CD4-positive, alpha-beta memory T cell (primary cell): Measurements from ENCODE around the gene FAM168B. TPM values are rescaled to one million over a fixed set of nuclear protein-coding genes. Genes with fewer than 3 reads are reported as not detected.

Experiments
- CTCF ChIA-PET: fragments of 350-600 bp; sonication (Branson Sonifier 250); formaldehyde crosslinking; loops from one replicate; lab custom pipeline; 2021; ENCODE audit warnings: inconsistent platforms; ENCODE audit not compliant: partially characterized antibody; lab: Charles Lee
- POLR2A ChIA-PET: fragments of 350-600 bp; sonication (Branson Sonifier 250); formaldehyde crosslinking; loops from one replicate; lab custom pipeline; 2021; ENCODE audit not compliant: partially characterized antibody; lab: Charles Lee
- DNase-seq, 5 donors: peaks; one replicate each; pipeline versions ENCODE4 v3.0.0 to v3.0.0-alpha.2; 2020 to 2022; ENCODE audit warnings: mixed read lengths in 1 of 5
- H3K27ac ChIP-seq: one replicate; pipeline ENCODE4 v1.7.0; 2013; ENCODE audit warnings: low read depth, low read length
- H3K27me3 ChIP-seq: 2 replicates; pipeline ENCODE4 v1.7.0; 2013; ENCODE audit warnings: mild to moderate bottlenecking, low read length, moderate library complexity; ENCODE audit not compliant: insufficient read depth
- H3K36me3 ChIP-seq: 2 replicates; pipeline ENCODE4 v1.7.0; 2013; ENCODE audit warnings: mild to moderate bottlenecking, low read length, moderate library complexity; ENCODE audit not compliant: insufficient read depth
- H3K4me1 ChIP-seq: 2 replicates; pipeline ENCODE4 v1.7.0; 2013; ENCODE audit warnings: mild to moderate bottlenecking, low read length, moderate library complexity; ENCODE audit not compliant: insufficient read depth
- H3K4me3 ChIP-seq, 2 donors: one replicate each; pipeline ENCODE4 v1.7.0; 2013; ENCODE audit warnings: low read length in 2 of 2, mild to moderate bottlenecking in 1 of 2
- H3K9me3 ChIP-seq, 2 donors: one replicate each; pipeline ENCODE4 v1.7.0; 2013; ENCODE audit warnings: low read length in 2 of 2, control low read depth in 1 of 2; ENCODE audit not compliant: control insufficient read depth in 1 of 2
- H3K27ac Mint-ChIP-seq, 7 donors: one replicate each; pipeline ENCODE4 v1.8.0; 2020 to 2021; ENCODE audit warnings: mixed read lengths in 7 of 7, mild to moderate bottlenecking in 6 of 7, inconsistent platforms in 3 of 7, moderate library complexity in 3 of 7
- H3K27me3 Mint-ChIP-seq, 2 donors: one replicate each; pipeline ENCODE4 v1.8.0; 2020 to 2021; ENCODE audit warnings: mixed read lengths in 2 of 2
- H3K36me3 Mint-ChIP-seq, 2 donors: one replicate each; pipeline ENCODE4 v1.8.0; 2020 to 2021; ENCODE audit warnings: mixed read lengths in 2 of 2, inconsistent platforms in 1 of 2, mild to moderate bottlenecking in 1 of 2
- H3K4me1 Mint-ChIP-seq, 4 donors: one replicate each; pipeline ENCODE4 v1.8.0; 2020 to 2021; ENCODE audit warnings: mixed read lengths in 4 of 4, mild to moderate bottlenecking in 1 of 4
- H3K4me3 Mint-ChIP-seq, 8 donors: one replicate each; pipeline ENCODE4 v1.8.0; 2020 to 2021; ENCODE audit warnings: mixed read lengths in 8 of 8, mild to moderate bottlenecking in 7 of 8, moderate library complexity in 6 of 8, inconsistent platforms in 3 of 8
- H3K9me3 Mint-ChIP-seq, 8 donors: one replicate each; pipeline ENCODE4 v1.8.0; 2020 to 2021; ENCODE audit warnings: mixed read lengths in 8 of 8, mild to moderate bottlenecking in 5 of 8, inconsistent platforms in 3 of 8, moderate library complexity in 1 of 8
- intact Hi-C: fragments of 100-400 bp; cut with micrococcal nuclease; formaldehyde crosslinking; loops from one replicate; pipeline ENCODE4 v1.15.1; 2023
- polyA plus RNA-seq, 2 donors: library from polyadenylated mRNA; unstranded; fragments of 300-500 nt; fragmentation: Illumina TruSeq; gene quantifications; one replicate each; pipeline ENCODE4 v1.2.3, GENCODE V29; 2021
- total RNA-seq, 2 experiments: library from RNA; stranded (reverse); gene quantifications; one replicate each; pipeline ENCODE4 v1.2.3, GENCODE V29; 2021

The FAM168B gene
- total and polyA plus RNA-seq, 4 experiments from 2014 or later: 17.4 to 81.0 (median 58.3) TPM

DNA sequence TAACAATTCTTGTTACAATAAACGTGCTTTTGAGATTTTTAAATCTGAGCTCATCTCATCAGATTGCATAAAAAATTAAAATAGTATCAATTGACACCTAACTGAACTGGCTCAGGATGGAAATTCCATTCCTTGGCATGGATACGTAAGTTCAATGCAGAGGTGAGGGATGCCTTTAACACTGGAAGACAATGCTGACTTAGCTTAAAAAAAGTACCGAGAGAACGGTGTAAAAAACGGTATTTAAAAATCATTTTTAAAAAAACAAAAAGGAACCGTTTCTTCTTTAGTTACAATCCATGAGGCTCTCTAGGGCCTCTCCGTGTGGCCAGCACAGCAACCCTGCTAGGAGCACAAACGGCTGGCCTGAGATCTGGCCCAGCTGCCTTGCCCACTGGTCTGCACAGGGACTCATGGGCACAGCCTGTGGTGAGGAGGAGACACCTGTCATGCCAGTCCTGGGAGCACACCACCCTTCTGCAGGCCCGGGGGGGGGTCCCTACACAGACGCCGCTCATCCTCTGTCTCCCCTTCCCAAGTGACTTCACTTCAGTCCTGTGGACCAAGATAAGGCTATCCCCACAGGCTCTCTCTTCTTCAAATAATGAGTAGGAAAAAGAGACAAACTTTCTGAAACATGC lies 45.2 kb downstream of the FAM168B start:
- Mint-ChIP-seq H3K4me3 (no peak overlapping the region), H3K4me1 (peaks cover 0 to 5% (median 2%) of the 10 kb centered on the region in 4 donors), H3K36me3 (peaks cover 50 to 58% of the 10 kb centered on the region in 2 donors), H3K9me3 (no peaks in the 10 kb centered on the region), H3K27ac (no peak overlapping the region), H3K27me3 (no peaks in the 10 kb centered on the region)
- Histone ChIP-seq H3K4me1 (no peaks in the 10 kb centered on the region), H3K9me3 (no peaks in the 10 kb centered on the region), H3K4me3 (no peak overlapping the region), H3K27me3 (no peaks in the 10 kb centered on the region), H3K36me3 (peaks cover 46% of the 10 kb centered on the region), H3K27ac (no peak overlapping the region)
- ChIA-PET POLR2A (interaction anchor here (2.2 kb wide), 1 partner anchor 45 kb away, joined by 4 read pairs; the partner anchor contains the start of gene FAM168B), CTCF (no interaction called here)
- intact Hi-C loops: no loop called here
- DNase-seq: no peak

DNA sequence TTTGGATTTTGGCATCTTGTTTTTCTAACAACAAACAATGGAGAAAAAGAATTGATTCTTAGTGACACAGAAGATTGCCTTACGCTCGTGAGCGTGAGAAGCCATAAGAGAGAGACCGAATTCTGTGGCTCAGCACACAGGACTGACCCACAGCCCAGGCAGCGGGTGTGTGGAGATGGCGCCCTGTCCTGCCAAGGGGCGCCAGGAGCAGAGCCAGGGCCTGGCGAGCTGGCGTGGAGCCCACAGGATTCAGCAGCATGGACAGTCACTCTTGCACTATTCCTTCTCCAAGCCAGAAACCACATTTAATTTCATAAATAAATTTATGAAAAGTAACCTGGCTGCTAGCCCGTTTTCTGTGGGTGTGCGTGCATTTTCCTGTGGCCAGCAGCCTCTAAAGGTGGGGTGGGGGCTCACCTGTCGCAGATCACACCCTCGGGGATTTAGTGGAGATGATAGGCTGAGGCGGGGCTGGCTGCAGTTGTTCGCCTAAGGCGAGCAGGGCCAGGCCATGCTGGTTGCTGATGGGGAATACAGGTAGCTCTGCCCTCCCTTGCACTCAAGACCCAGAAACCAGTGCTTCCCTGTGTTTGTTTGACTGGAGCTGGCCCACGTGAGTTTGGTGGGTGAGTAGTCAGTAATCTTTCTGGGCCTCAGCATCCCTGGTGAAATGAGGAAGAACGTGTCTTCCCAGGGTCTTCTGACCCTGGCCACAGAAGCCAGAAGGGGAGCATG lies 46.2 kb downstream of the FAM168B start:
- no peaks in the 10 kb centered on the region for H3K27me3 ChIP-seq
- intact Hi-C loops: no loop called here
- H3K9me3 Mint-ChIP-seq: no peaks in the 10 kb centered on the region
- H3K4me3 Mint-ChIP-seq: no peak overlapping the region
- CTCF ChIA-PET: no interaction called here
- H3K36me3 Mint-ChIP-seq: peaks cover 41 to 49% of the 10 kb centered on the region in 2 donors
- no peak for DNase-seq
- H3K4me3 ChIP-seq: no peak overlapping the region
- H3K4me1 ChIP-seq: peaks cover 5% of the 10 kb centered on the region
- peaks cover 37% of the 10 kb centered on the region for H3K36me3 ChIP-seq
- H3K27ac Mint-ChIP-seq: no peak overlapping the region
- H3K27me3 Mint-ChIP-seq: no peaks in the 10 kb centered on the region
- no peak overlapping the region for H3K27ac ChIP-seq
- peaks cover 5 to 12% (median 6%) of the 10 kb centered on the region in 4 donors for H3K4me1 Mint-ChIP-seq
- POLR2A ChIA-PET: interaction anchor here (2.2 kb wide), 1 partner anchor 46 kb away, joined by 4 read pairs; the partner anchor contains the start of gene FAM168B
- no peaks in the 10 kb centered on the region for H3K9me3 ChIP-seq

DNA sequence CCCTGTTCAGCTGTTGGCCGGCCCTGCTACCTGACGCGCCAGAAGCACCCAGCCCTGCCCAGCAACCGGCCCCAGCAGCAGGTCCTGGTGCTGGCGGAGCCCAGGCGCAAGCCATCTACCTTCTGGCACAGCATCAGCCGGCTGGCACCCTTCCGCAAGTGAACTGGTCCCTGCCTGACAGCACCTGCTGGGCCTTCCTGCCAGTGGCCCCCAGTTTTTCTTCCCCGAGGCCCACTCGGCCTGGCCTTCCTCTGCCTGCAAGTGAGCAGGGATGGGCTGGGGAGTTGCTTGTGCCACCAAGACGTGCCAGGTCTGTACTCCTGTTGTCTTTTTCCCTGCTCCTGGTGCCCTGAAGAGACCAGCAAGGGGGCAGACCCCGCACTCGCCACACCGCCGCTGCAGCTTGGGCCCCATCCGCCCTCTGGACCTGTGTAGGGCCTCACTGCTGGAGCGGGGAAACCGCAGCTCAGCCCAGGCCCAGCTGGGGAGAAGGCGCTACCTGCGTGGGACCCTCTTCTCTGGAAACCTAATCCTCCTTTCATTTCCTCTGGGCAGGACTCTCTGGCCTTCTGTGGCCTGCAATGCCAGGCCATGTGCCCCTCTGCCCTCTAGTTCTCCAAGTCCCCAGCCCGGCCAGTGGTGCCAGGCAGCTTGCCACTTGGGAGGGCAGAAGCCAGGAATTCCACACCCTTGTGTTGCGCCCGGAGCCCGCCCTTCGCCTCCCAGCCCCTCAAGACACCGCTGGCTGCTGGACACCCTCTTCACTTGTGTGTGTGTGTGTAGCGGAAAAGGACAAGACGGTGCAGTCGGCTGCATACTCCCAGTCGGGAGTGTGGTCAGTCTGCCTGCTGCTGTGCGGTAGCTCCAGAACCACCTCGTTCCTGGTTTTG lies 47.0 kb downstream of the FAM168B start:
- Histone ChIP-seq H3K9me3 (no peaks in the 10 kb centered on the region), H3K27ac (no peak overlapping the region), H3K4me1 (peaks cover 13% of the 10 kb centered on the region), H3K36me3 (peaks cover 35% of the 10 kb centered on the region), H3K27me3 (no peaks in the 10 kb centered on the region), H3K4me3 (no peak overlapping the region)
- Mint-ChIP-seq H3K36me3 (peaks cover 33 to 41% of the 10 kb centered on the region in 2 donors), H3K27me3 (no peaks in the 10 kb centered on the region), H3K4me1 (peaks cover 10 to 20% (median 12%) of the 10 kb centered on the region in 4 donors), H3K27ac (peak overlapping the region in 1 of 7 donors; percentile 17), H3K4me3 (no peak overlapping the region), H3K9me3 (no peaks in the 10 kb centered on the region)
- ChIA-PET POLR2A (interaction anchor here (2.2 kb wide), 1 partner anchor 47 kb away, joined by 4 read pairs; the partner anchor contains the start of gene FAM168B), CTCF (no interaction called here)
- DNase-seq: no peak
- intact Hi-C loops: no loop called here

DNA sequence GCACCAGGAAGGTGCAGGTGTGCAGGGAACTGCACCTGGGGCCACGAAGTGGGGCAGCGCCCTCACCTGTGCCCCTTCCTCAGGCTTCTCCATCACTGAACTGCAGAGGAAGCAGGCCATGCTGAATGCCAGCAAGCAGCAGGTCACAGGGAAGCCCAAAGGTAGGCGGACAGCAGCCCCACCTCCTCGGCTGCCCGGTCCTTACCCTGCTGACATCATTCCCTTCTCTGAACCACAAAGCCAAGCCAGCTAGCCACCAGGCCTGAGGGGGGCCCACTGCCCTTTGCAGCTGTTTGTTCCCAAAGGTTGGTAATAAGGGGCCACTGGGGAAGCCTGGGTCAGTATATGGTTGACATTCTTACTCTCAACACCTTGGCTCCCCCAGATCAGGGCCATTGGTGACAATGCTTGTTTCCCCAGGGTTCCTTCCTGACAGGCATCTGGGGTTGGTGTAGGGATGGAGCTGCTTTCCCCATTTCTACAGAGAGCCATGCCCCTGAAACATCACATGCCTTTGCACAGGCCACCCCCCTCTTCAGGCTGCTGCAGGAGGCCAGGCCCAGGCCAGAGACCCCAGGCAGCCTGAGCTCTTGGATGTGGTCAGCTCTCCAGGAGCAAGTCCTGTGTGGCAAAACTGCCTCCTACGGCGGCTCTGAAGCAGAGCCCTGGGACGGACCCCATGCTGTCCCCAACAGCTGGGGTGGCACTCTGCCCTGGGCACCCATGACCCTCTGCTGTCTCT lies 47.8 kb downstream of the FAM168B start:
- DNase-seq: no peak

DNA sequence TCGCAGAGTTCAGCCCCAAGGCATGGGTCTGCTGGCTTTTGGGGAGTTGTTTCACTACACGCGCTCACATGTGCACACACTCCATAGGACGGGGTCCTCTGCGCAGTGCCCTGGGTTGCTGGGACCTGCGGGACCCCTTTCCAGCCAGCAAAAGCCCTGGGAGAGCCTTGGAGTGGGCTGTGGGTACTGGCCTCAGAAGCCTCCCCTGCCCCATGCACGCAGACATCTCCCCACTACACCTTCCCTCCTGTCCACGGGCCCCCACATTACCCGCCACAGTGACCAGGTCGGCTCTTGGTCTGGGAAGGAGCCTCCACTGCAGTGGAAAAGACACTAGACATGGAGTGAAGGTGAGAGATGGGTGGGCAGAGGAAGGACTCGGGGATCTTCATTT lies 48.5 kb downstream of the FAM168B start:
- POLR2A ChIA-PET: no interaction called here
- no peak for DNase-seq
- peaks cover 15 to 30% (median 22%) of the 10 kb centered on the region in 4 donors for H3K4me1 Mint-ChIP-seq
- no peaks in the 10 kb centered on the region for H3K9me3 Mint-ChIP-seq
- Histone ChIP-seq H3K9me3 (no peaks in the 10 kb centered on the region), H3K4me1 (peaks cover 28% of the 10 kb centered on the region), H3K27me3 (no peaks in the 10 kb centered on the region), H3K27ac (no peak overlapping the region), H3K4me3 (no peak overlapping the region), H3K36me3 (peaks cover 20% of the 10 kb centered on the region)
- peaks cover 0 to 1% of the 10 kb centered on the region in 2 donors for H3K27me3 Mint-ChIP-seq
- intact Hi-C loops: no loop called here
- CTCF ChIA-PET: no interaction called here
- H3K27ac Mint-ChIP-seq: no peak overlapping the region
- H3K36me3 Mint-ChIP-seq: peaks cover 21 to 29% of the 10 kb centered on the region in 2 donors
- H3K4me3 Mint-ChIP-seq: no peak overlapping the region

More for the DNA sequence above, 47.8 kb downstream of the FAM168B start:
- Histone ChIP-seq H3K4me1 (peaks cover 21% of the 10 kb centered on the region), H3K36me3 (peaks cover 27% of the 10 kb centered on the region), H3K27me3 (no peaks in the 10 kb centered on the region), H3K9me3 (no peaks in the 10 kb centered on the region), H3K4me3 (no peak overlapping the region), H3K27ac (no peak overlapping the region)
- intact Hi-C loops: no loop called here
- Mint-ChIP-seq H3K9me3 (no peaks in the 10 kb centered on the region), H3K4me3 (no peak overlapping the region), H3K4me1 (peaks cover 15 to 29% (median 19%) of the 10 kb centered on the region in 4 donors), H3K36me3 (peaks cover 26 to 36% of the 10 kb centered on the region in 2 donors), H3K27ac (peak overlapping the region in 2 of 7 donors; percentile 6 to 17), H3K27me3 (no peaks in the 10 kb centered on the region)
- CTCF ChIA-PET: no interaction called here
- POLR2A ChIA-PET: no interaction called here

DNA sequence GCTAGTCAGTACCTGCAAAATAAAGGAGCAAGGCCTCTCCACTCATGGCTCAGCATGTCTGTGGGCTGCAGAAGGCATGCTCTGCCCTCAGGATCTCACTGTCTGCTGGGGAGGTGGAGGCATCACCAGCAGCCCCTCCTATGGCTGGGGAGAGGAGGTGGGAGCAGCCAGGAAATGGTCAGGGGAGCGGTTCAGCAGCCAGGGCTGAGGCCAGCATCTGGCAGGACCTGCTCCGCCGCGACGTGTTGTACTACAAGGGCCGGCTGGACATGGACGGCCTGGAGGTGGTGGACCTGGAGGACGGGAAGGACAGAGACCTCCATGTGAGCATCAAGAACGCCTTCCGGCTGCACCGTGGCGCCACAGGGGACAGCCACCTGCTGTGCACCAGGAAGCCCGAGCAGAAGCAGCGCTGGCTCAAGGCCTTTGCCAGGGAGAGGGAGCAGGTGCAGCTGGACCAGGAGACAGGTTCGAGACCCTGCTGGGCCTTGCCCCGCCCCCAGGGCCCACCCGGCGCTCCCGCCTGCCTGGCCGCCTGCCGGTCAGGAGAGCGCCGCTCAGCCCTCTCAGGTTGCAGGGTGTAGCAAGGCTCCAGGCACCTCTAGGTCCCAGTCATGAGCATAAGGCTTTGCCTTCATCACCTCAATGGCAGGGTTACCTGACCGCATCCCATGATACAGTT lies 49.0 kb downstream of the FAM168B start:
- peak overlapping the region in 1 of 7 donors; percentile 22 for H3K27ac Mint-ChIP-seq
- peaks cover 0 to 1% of the 10 kb centered on the region in 2 donors for H3K27me3 Mint-ChIP-seq
- intact Hi-C loops: no loop called here
- H3K27ac ChIP-seq: no peak overlapping the region
- peaks cover 34% of the 10 kb centered on the region for H3K4me1 ChIP-seq
- POLR2A ChIA-PET: no interaction called here
- H3K36me3 Mint-ChIP-seq: peaks cover 15 to 24% of the 10 kb centered on the region in 2 donors
- no peak overlapping the region for H3K4me3 Mint-ChIP-seq
- no peaks in the 10 kb centered on the region for H3K27me3 ChIP-seq
- H3K9me3 ChIP-seq: no peaks in the 10 kb centered on the region
- H3K9me3 Mint-ChIP-seq: no peaks in the 10 kb centered on the region
- CTCF ChIA-PET: no interaction called here
- peaks cover 15% of the 10 kb centered on the region for H3K36me3 ChIP-seq
- peaks cover 15 to 32% (median 23%) of the 10 kb centered on the region in 4 donors for H3K4me1 Mint-ChIP-seq
- no peak for DNase-seq
- no peak overlapping the region for H3K4me3 ChIP-seq
